NOMO-1 (cell line): ENCODE data around the gene PARP16.

Experiments used
- DNase-seq, 2 experiments: peaks; one replicate each; lab custom pipeline; 2025; ENCODE audit not compliant: unreplicated experiment in 2 of 2; lab: John Stamatoyannopoulos, UW

PARP16 gene

DNA sequence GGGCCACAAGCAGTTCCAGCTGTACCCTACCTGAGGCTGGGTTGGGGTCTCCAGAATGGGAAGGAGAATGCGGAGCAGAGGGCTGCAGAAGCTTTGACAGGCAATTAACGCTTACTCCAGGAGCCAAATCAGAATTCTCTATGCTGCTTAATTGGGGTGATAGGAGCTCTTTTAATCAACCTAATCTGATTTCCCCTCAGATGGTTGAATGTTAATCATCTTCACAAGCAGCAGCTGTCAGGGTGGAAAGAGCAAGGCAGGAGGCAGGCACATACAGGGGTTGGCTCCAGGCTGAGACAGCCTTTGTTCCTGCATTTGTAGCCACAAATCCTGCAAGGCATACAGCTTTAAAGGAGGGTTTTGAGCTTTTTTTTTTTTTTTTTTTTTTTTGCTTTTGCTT lies 78.0 kb downstream of the PARP16 start:
- no peak for DNase-seq
